Body of pancreas (tissue), 4 donors: ENCODE measurements around the gene HLA-F. TPM values are rescaled to one million over a fixed set of nuclear protein-coding genes. Genes with fewer than 3 reads are reported as not detected.

Experiments
- ATAC-seq: fragments of 150-250 bp; one replicate; pipeline ENCODE4 v1.9.1; 2016
- DNase-seq, 4 donors: peaks; one replicate each; pipeline ENCODE4 v3.0.0-alpha.2; 2019
- H3K27ac ChIP-seq, 4 donors: fragments of 200-600 bp; sonication (generic); 1 replicate in 3 of 4; 2 replicates in 1 of 4; pipeline versions ENCODE4 v1.5.1 to v1.6.1; 2016 to 2019; ENCODE audit warnings: mild to moderate bottlenecking in 1 of 4, mixed read lengths in 1 of 4, moderate library complexity in 1 of 4
- H3K27me3 ChIP-seq, 2 donors: fragments of 200-600 bp; sonication (generic); one replicate each; pipeline ENCODE4 v1.6.0; 2016; ENCODE audit warnings: mild to moderate bottlenecking in 1 of 2
- H3K36me3 ChIP-seq, 2 donors: fragments of 200-600 bp; sonication (generic); replicated peaks in 1 of 2; 2 replicates each; pipeline ENCODE4 v1.5.1; 2016; ENCODE audit warnings: low read depth in 2 of 2; ENCODE audit not compliant: insufficient read depth in 1 of 2
- H3K4me1 ChIP-seq: fragments of 200-600 bp; sonication (generic); one replicate; pipeline ENCODE4 v1.6.0; 2016
- H3K4me3 ChIP-seq, 2 donors: fragments of 200-600 bp; sonication (generic); 1 replicate in 1 of 2; 2 replicates in 1 of 2; pipeline ENCODE4 v1.5.1; 2016 to 2019
- H3K9me3 ChIP-seq, 3 donors: fragments of 200-600 bp; sonication (generic); 1 replicate in 2 of 3; 2 replicates in 1 of 3; pipeline ENCODE4 v1.5.1; 2016
- POLR2A ChIP-seq, 3 donors: fragments of 450-650 bp; IDR thresholded peaks; one replicate each; pipeline ENCODE4 v1.6.1; 2016; ENCODE audit warnings: antibody characterized with exemption in 3 of 3, mild to moderate bottlenecking in 2 of 3
- WGBS, 2 donors: methylation state at CpG; one replicate each; pipeline ENCODE4 v1.1.5; 2017; 5-methylcytosine and 5-hydroxymethylcytosine counted together
- intact Hi-C: fragments of 100-400 bp; cut with DNase I; formaldehyde crosslinking; loops from one replicate; pipeline ENCODE4 v1.15.1; 2023
- total RNA-seq, 2 donors: library from RNA; depleted of rRNA; stranded (reverse); fragments of >200 nt; gene quantifications; one replicate each; pipeline ENCODE4 v1.1.0, GENCODE V29; 2016
- TF ChIP-seq, protein P1 (sequence below), 7 experiments: fragments of 450-650 bp in 4 of 7; fragments of 200-600 bp in 3 of 7; sonication (generic) in 3 of 7; IDR thresholded peaks; one replicate each; pipeline ENCODE4 v1.5.1; 2016 to 2019; ENCODE audit warnings: antibody characterized with exemption in 7 of 7

HLA-F gene
- total RNA-seq, 2 donors from 2014 or later, result 25.4 to 51.7 TPM

DNA sequence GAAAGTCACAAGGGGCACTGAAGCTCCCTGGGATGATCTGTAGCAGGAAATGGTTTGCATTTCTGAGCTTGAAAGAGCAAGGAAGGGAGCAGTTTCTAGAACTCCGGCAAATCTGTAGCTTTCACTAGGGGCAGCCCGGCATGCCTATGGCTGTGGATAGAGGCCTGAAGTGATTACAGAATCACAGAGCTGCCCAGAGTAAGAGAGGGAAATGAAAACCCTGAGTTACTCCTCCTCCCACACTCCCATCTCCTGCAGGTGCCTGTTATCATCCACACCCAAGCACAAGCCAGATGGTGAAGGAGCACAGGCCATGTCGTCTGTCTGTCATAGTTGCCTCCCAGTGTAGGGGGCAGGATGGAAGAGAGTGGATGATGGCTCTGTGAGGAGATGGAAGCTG lies 37.1 kb downstream of the HLA-F start:
- no peak for ATAC-seq
- TF ChIP-seq POLR2A (IDR thresholded peaks at IDR 0.05), result no peak
- TF ChIP-seq, protein P1, sequence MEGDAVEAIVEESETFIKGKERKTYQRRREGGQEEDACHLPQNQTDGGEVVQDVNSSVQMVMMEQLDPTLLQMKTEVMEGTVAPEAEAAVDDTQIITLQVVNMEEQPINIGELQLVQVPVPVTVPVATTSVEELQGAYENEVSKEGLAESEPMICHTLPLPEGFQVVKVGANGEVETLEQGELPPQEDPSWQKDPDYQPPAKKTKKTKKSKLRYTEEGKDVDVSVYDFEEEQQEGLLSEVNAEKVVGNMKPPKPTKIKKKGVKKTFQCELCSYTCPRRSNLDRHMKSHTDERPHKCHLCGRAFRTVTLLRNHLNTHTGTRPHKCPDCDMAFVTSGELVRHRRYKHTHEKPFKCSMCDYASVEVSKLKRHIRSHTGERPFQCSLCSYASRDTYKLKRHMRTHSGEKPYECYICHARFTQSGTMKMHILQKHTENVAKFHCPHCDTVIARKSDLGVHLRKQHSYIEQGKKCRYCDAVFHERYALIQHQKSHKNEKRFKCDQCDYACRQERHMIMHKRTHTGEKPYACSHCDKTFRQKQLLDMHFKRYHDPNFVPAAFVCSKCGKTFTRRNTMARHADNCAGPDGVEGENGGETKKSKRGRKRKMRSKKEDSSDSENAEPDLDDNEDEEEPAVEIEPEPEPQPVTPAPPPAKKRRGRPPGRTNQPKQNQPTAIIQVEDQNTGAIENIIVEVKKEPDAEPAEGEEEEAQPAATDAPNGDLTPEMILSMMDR (IDR thresholded peaks at IDR 0.05), result no peak
- intact Hi-C loops, result loop anchor here (10.0 kb wide), 1 partner anchor 234 kb away; no protein-coding TSS in a partner anchor
- Histone ChIP-seq H3K4me3 (no peak overlapping the region), H3K4me1 (no peaks in the 10 kb centered on the region), H3K36me3 (no peaks in the 10 kb centered on the region), H3K9me3 (no peaks in the 10 kb centered on the region), H3K27me3 (no peaks in the 10 kb centered on the region), H3K27ac (no peak overlapping the region)
- WGBS, 2 donors, result 61 to 79% methylated on average over 3 of the region's 3 CpGs
- no peak for DNase-seq

DNA sequence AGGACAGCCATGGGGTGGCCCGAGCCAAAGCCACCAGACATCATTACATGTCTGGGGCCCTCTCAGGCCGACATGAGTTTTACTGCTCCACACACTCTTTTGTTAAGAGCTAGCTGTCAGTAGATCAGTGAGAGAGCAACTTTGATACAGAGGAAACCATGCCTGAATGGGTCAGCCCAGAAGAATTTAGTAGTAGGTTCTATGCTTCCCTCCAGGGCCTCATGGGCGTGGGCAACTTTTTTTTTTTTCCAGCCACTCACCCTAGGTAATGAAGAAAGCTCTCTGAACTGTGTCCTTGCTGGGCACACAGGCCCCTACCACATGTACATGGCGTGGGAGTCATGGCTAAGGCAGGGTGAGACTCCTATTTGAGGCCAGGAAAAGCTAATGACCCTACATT lies 38.8 kb downstream of the HLA-F start:
- TF ChIP-seq, protein P1 (IDR thresholded peaks at IDR 0.05), result no peak
- no peak for TF ChIP-seq POLR2A (IDR thresholded peaks at IDR 0.05)
- intact Hi-C loops, result loop anchor here (10.0 kb wide), 1 partner anchor 233 kb away; no protein-coding TSS in a partner anchor
- no peak overlapping the region for H3K27ac ChIP-seq

DNA sequence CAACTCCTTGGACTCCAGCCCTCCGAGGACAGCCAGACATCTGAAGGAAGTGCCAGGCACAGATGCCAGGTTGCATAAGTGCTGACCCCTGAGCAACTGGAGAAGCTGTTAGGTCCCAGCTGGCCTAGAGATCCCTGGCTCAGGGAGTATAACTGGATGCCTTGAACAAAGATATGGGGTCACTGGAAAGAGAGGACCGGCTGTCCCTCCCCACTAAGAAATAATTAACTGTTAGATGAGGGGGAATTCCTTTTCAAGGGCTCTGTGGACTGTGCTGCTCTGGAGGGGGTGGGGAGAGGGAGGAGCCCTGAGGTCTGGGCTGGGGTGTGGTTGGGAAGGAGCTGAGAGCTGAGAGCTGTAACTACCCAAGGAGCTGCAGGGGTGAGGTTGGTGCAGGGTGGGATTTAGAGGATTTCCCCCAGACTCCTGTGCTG lies 39.6 kb downstream of the HLA-F start:
- Histone ChIP-seq H3K4me1 (no peaks in the 10 kb centered on the region), H3K27me3 (no peaks in the 10 kb centered on the region), H3K36me3 (no peaks in the 10 kb centered on the region), H3K4me3 (no peak overlapping the region), H3K9me3 (no peaks in the 10 kb centered on the region), H3K27ac (no peak overlapping the region)
- TF ChIP-seq, protein P1 (IDR thresholded peaks at IDR 0.05), result no peak
- TF ChIP-seq POLR2A (IDR thresholded peaks at IDR 0.05), result no peak
- intact Hi-C loops, result loop anchor here (10.0 kb wide), 1 partner anchor 232 kb away; no protein-coding TSS in a partner anchor
- WGBS, 2 donors, result 13 to 25% methylated on average over 1 to 2 of the region's 2 CpGs
- ATAC-seq (no peak), DNase-seq (peak in 1 of 4 donors; percentile 36)

More for the DNA sequence above, 38.8 kb downstream of the HLA-F start:
- DNase-seq (no peak), ATAC-seq (no peak)
- Histone ChIP-seq H3K27me3 (no peaks in the 10 kb centered on the region), H3K9me3 (no peaks in the 10 kb centered on the region), H3K4me1 (no peaks in the 10 kb centered on the region), H3K36me3 (no peaks in the 10 kb centered on the region), H3K4me3 (no peak overlapping the region)
- WGBS, 2 donors, result 37 to 59% methylated on average over 4 of the region's 4 CpGs

DNA sequence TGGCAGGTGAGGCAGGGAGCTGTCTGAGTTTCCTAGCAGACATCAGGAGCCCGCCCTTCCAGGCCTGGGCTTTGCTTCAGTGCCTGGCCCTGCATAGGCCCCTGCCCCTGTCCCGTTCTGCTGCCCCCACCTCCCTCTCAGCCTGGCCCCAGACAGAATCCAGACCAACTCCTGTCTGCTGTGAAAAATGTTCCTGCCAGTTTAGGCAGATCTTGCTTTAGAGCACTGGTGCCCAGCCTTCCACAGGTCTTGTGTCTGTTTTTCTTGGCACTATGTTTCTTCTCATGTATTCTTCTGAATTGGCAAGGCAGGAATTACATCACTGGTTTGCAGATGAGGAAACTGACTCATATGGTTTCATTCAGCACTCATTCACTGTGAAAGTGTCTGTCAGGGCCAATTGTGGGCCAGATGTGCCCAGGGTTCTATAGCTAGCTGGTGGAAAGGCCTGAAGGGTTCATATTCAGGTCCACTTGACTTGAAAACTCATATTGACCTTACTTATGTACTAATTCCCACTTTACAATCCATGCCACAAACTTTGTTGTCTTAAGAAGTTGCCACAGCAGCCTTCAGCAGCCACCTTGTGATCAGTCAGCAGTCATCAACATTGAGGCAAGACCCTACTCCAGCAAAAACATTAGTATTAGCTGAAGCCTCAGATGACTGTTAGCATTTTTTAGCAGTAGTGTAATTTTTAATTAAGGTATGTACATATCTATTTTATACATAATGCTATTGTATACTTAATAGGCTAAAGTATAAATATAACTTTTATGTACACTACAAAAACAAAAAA lies 40.5 kb downstream of the HLA-F start:
- no peak overlapping the region for H3K4me3 ChIP-seq
- intact Hi-C loops, result loop anchor here (10.0 kb wide), 1 partner anchor 231 kb away; no protein-coding TSS in a partner anchor

More for the DNA sequence above, 40.5 kb downstream of the HLA-F start:
- ATAC-seq (no peak), DNase-seq (no peak)
- WGBS, 2 donors, result 92 to 100% methylated on average over 1 to 2 of the region's 2 CpGs
- Histone ChIP-seq H3K9me3 (no peaks in the 10 kb centered on the region), H3K36me3 (no peaks in the 10 kb centered on the region), H3K27me3 (no peaks in the 10 kb centered on the region), H3K4me1 (no peaks in the 10 kb centered on the region), H3K27ac (no peak overlapping the region)
- TF ChIP-seq, protein P1 (IDR thresholded peaks at IDR 0.05), result no peak
- TF ChIP-seq POLR2A (IDR thresholded peaks at IDR 0.05), result no peak
